OCI-LY3 (cell line): ENCODE data around the gene ADAP1.

Experiments used
- H2AFZ ChIP-seq: fragments of 200-600, 300-600 bp; shearing (Covaris generic); 2 replicates; pipeline ENCODE4 v1.6.0; 2014; ENCODE audit warnings: antibody characterized with exemption, low read depth, low read length
- H3K27ac ChIP-seq: fragments of 200-600, 300-600 bp; sonication (generic); 2 replicates; pipeline ENCODE4 v1.5.1; 2014; ENCODE audit warnings: mild to moderate bottlenecking, low read length, moderate library complexity, mixed read lengths
- H3K27me3 ChIP-seq: fragments of 200-600, 300-600 bp; sonication (generic); 2 replicates; pipeline ENCODE4 v1.6.1; 2014; ENCODE audit warnings: low read depth, low read length, mixed read lengths
- H3K36me3 ChIP-seq: fragments of 200-600, 300-600 bp; sonication (generic); replicated peaks from 2 replicates; pipeline ENCODE3; 2014; ENCODE audit warnings: low read depth, low read length, mixed read lengths
- H3K4me1 ChIP-seq: fragments of 300-600, 200-600 bp; sonication (generic); 2 replicates; pipeline ENCODE4 v1.6.1; 2014; ENCODE audit warnings: low read length, mixed read lengths
- H3K4me2 ChIP-seq: fragments of 200-600, 300-600 bp; sonication (generic); 2 replicates; pipeline ENCODE4 v1.6.1; 2014; ENCODE audit warnings: low read length, mixed read lengths
- H3K4me3 ChIP-seq: fragments of 300-600, 200-600 bp; sonication (generic); 2 replicates; pipeline ENCODE4 v1.5.1; 2014; ENCODE audit warnings: antibody characterized with exemption, mild to moderate bottlenecking, low read length, moderate library complexity
- H3K79me2 ChIP-seq: fragments of 300-600, 200-600 bp; shearing (Covaris generic); 2 replicates; pipeline ENCODE4 v1.6.1; 2014; ENCODE audit warnings: mild to moderate bottlenecking, low read length, mixed read lengths
- H3K9ac ChIP-seq: fragments of 300-600, 200-600 bp; shearing (Covaris generic); 2 replicates; pipeline ENCODE4 v1.6.0; 2014; ENCODE audit warnings: mild to moderate bottlenecking, low read length, moderate library complexity
- H3K9me3 ChIP-seq: fragments of 200-600, 300-600 bp; shearing (Covaris generic); 2 replicates; pipeline ENCODE4 v1.6.1; 2014; ENCODE audit warnings: low read length, mixed read lengths; ENCODE audit not compliant: insufficient read depth
- H4K20me1 ChIP-seq: fragments of 200-600, 300-600 bp; sonication (generic); 2 replicates; pipeline ENCODE4 v1.6.1; 2016; ENCODE audit warnings: low read length, mixed read lengths; ENCODE audit not compliant: insufficient read depth
- EZH2phosphoT487 ChIP-seq: fragments of 200-600 bp; shearing (Covaris generic); IDR thresholded peaks from 2 replicates; pipeline ENCODE4 v1.6.1; 2018; ENCODE audit warnings: antibody characterized with exemption, mixed run types, low read depth
- TF ChIP-seq, protein P1 (sequence below): fragments of 200-600, 300-600 bp; sonication (generic); IDR thresholded peaks from 2 replicates; pipeline ENCODE4 v1.5.1; 2014; ENCODE audit warnings: antibody characterized with exemption, low read length, low read depth

ADAP1 gene

GRCh38 chr7:881441-882234, 72.8 kb downstream of the ADAP1 start:
- no peak overlapping the region for H3K27ac ChIP-seq
- no peak overlapping the region for H3K4me3 ChIP-seq
- no peak overlapping the region for H2AFZ ChIP-seq
- TF ChIP-seq EZH2phosphoT487: no peak
- TF ChIP-seq, protein P1, sequence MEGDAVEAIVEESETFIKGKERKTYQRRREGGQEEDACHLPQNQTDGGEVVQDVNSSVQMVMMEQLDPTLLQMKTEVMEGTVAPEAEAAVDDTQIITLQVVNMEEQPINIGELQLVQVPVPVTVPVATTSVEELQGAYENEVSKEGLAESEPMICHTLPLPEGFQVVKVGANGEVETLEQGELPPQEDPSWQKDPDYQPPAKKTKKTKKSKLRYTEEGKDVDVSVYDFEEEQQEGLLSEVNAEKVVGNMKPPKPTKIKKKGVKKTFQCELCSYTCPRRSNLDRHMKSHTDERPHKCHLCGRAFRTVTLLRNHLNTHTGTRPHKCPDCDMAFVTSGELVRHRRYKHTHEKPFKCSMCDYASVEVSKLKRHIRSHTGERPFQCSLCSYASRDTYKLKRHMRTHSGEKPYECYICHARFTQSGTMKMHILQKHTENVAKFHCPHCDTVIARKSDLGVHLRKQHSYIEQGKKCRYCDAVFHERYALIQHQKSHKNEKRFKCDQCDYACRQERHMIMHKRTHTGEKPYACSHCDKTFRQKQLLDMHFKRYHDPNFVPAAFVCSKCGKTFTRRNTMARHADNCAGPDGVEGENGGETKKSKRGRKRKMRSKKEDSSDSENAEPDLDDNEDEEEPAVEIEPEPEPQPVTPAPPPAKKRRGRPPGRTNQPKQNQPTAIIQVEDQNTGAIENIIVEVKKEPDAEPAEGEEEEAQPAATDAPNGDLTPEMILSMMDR: no peak
- H3K27me3 ChIP-seq: no peaks in the 10 kb centered on the region
- no peak overlapping the region for H3K4me2 ChIP-seq
- peaks cover 20% of the 10 kb centered on the region for H4K20me1 ChIP-seq
- peaks cover 95% of the 10 kb centered on the region for H3K79me2 ChIP-seq
- H3K9me3 ChIP-seq: no peaks in the 10 kb centered on the region
- peaks cover 4% of the 10 kb centered on the region for H3K4me1 ChIP-seq
- H3K9ac ChIP-seq: no peak overlapping the region
- peaks cover 2% of the 10 kb centered on the region for H3K36me3 ChIP-seq

- no peak overlapping the region for H3K4me3 ChIP-seq
- no peaks in the 10 kb centered on the region for H3K9me3 ChIP-seq
- peaks cover 20% of the 10 kb centered on the region for H4K20me1 ChIP-seq
- H3K4me1 ChIP-seq: peaks cover 7% of the 10 kb centered on the region
- no peak overlapping the region for H3K4me2 ChIP-seq
- no peak overlapping the region for H2AFZ ChIP-seq
- H3K27ac ChIP-seq: no peak overlapping the region
- H3K36me3 ChIP-seq: peaks cover 2% of the 10 kb centered on the region
- H3K27me3 ChIP-seq: no peaks in the 10 kb centered on the region
- peaks cover 86% of the 10 kb centered on the region for H3K79me2 ChIP-seq
- H3K9ac ChIP-seq: no peak overlapping the region
- TF ChIP-seq EZH2phosphoT487: no peak
- TF ChIP-seq, protein P1: no peak
These were observed 74.0 kb downstream of the ADAP1 start for GRCh38 chr7:880450-880849.

DNA sequence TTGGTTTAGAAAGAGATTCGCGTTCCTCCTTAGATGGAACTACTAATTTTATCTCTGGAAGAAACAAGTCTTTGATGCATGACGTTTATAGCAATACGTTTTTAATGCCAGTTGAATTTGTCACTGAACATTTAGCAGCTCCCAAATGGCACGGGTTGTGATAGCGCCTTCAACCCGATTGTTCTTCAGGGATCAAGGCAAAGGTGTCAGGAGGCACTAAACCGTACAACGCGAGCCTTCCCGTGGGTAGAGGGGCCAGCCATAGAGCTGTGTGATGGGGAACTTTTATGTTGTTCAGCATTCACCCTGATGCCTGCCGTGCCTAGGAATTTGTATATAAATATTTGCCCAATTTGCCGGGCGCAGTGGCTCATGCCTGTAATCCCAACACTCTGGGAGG, 74.8 kb downstream of the ADAP1 start:
- TF ChIP-seq EZH2phosphoT487: no peak
- TF ChIP-seq, protein P1: no peak
- Histone ChIP-seq H3K4me1 (peaks cover 9% of the 10 kb centered on the region), H3K36me3 (peaks cover 2% of the 10 kb centered on the region), H2AFZ (no peak overlapping the region), H3K27ac (no peak overlapping the region), H3K9ac (no peak overlapping the region), H4K20me1 (peaks cover 20% of the 10 kb centered on the region), H3K27me3 (no peaks in the 10 kb centered on the region), H3K4me3 (no peak overlapping the region), H3K4me2 (no peak overlapping the region), H3K79me2 (peaks cover 78% of the 10 kb centered on the region), H3K9me3 (no peaks in the 10 kb centered on the region)

DNA sequence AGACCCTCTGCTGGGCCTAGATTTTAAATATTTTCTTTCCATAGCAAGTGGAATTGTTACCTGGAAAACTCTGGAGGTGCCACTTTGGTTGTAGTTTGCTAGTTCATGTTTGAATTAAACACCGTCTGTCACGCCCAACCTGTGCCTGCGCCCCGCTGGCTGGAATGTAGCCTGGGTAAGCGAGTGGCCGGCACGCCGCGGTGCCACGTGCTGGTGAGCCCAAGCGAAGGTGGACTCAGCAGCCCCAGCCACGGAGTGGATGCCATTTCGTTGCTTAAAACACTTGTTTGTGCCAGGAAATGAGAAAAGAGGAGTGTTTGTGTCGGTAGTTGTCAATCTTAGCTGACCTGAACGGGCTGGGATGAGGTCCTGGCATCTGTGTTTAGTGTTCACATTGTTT, 75.4 kb downstream of the ADAP1 start:
- Histone ChIP-seq H3K36me3 (peaks cover 2% of the 10 kb centered on the region), H3K27ac (no peak overlapping the region), H3K4me3 (no peak overlapping the region), H3K27me3 (no peaks in the 10 kb centered on the region), H4K20me1 (peaks cover 20% of the 10 kb centered on the region), H3K79me2 (peaks cover 72% of the 10 kb centered on the region), H3K4me2 (no peak overlapping the region), H3K9me3 (no peaks in the 10 kb centered on the region), H3K9ac (no peak overlapping the region), H3K4me1 (peaks cover 9% of the 10 kb centered on the region), H2AFZ (no peak overlapping the region)
- no peak for TF ChIP-seq EZH2phosphoT487
- TF ChIP-seq, protein P1: no peak
